ENCODE results near the gene SRC. TPM values are rescaled to one million over a fixed set of nuclear protein-coding genes. Genes with fewer than 3 reads are reported as not detected.

The SRC gene
- total RNA-seq, 1 experiment from 2014 or later = 42.3 TPM

DNA sequence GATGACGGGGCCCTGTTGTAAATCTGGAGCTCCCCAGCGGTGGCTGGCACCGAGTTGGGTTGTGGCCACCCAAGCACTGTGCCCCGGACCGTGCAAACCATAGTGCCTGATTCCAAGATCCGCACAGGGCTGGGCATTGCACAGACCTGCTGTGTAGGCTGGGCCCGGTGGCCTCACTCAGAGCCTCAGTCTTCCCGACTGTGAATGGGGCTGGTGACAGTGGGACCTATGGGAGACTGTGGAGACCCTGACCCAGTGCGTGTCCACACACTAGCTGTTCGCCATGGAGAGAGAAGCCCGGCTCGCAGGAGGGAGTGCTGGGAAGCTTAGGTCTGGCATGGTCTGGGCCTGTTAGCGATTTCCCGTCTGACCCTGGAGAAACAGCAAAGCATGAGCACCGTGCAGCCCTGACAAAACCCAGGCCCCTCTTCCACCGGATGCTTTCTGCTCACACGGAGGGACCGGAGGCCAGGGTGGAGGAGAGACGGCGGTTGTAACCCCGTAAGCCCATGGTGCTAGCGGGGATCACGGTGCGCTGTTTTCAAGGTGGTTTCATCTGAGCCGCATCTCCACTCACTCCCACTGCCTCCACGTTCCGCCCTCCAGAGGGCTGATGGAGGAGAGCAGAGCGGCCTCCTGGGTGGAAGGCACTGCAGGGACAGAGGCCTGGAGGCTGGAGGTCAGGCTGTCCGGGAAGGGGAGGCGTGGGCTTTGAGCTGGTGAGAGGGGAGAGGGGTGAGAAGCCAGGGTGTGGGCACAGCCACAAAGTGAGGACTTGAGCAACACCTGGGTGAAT is 52.2 kb downstream of the SRC start:
- no peak overlapping the region for H3K9ac ChIP-seq (ENCODE audit: low read length)
- CTCF ChIA-PET = no interaction called here
- RAD21 ChIA-PET (ENCODE audit: low non-redundant PET in 1 of 2, low total read pairs in 2 of 2, uncharacterized antibody in 2 of 2, unreplicated experiment in 2 of 2) = no interaction called here
- H3K79me2 ChIP-seq (ENCODE audit: insufficient read depth, low read length) = no peaks in the 10 kb centered on the region
- ATAC-seq = no peak
- H3K27ac ChIP-seq (ENCODE audit: low read depth, low read length) = no peak overlapping the region
- no peak overlapping the region for H3K4me2 ChIP-seq (ENCODE audit: low read length)
- H3K4me3 ChIP-seq (replicated peaks in 1 of 2; ENCODE audit: low read depth in 1 of 2, low read length in 2 of 2) = no peak overlapping the region
- H4K20me1 ChIP-seq (ENCODE audit: insufficient read depth) = no peaks in the 10 kb centered on the region
- POLR2A ChIA-PET = no interaction called here
- H3K36me3 ChIP-seq (ENCODE audit: control insufficient read depth in 1 of 2, insufficient read depth in 2 of 2, low read length in 2 of 2) = peaks cover 4 to 15% of the 10 kb centered on the region in 2 experiments; a peak in 3 of 4 replicates
- DNase-seq (ENCODE audit: low read depth, low spot score) = no peak
- TF ChIP-seq SP1 (IDR thresholded peaks at IDR 0.05; ENCODE audit: low read depth) (no peak), CTCF (IDR thresholded peaks at IDR 0.05 in 2 of 3, conservative IDR thresholded peaks at IDR 0.05 in 1 of 3; ENCODE audit: borderline replicate concordance in 1 of 3, insufficient read depth in 1 of 3, low read depth in 2 of 3, low read length in 2 of 3) (no peak), SRF (IDR thresholded peaks at IDR 0.05; ENCODE audit: low read depth) (no peak), EZH2 (IDR thresholded peaks at IDR 0.05) (no peak), SIN3A (IDR thresholded peaks at IDR 0.05; ENCODE audit: low read depth) (no peak), CEBPB (IDR thresholded peaks at IDR 0.05; ENCODE audit: low read depth) (no peak), ZFX (IDR thresholded peaks at IDR 0.05) (no peak), EZH2phosphoT487 (IDR thresholded peaks at IDR 0.05; ENCODE audit: borderline replicate concordance) (no peak), YY1 (IDR thresholded peaks at IDR 0.05; ENCODE audit: extremely low read depth, insufficient replicate concordance, low read depth, low read length) (no peak), MAX (IDR thresholded peaks at IDR 0.05) (no peak), EGR1 (IDR thresholded peaks at IDR 0.05; ENCODE audit: low read depth) (no peak), POLR2A (IDR thresholded peaks at IDR 0.05; ENCODE audit: borderline replicate concordance, extremely low read depth, insufficient read depth, insufficient read length) (no peak), RAD21 (IDR thresholded peaks at IDR 0.05; ENCODE audit: low read depth) (no peak), ATF3 (IDR thresholded peaks at IDR 0.05) (no peak), ELF1 (IDR thresholded peaks at IDR 0.05; ENCODE audit: borderline replicate concordance, low read depth) (no peak), ZNF274 (IDR thresholded peaks at IDR 0.05; ENCODE audit: low read depth, low read length) (no peak), FOSL1 (IDR thresholded peaks at IDR 0.05; ENCODE audit: low read depth) (no peak), TCF7L2 (IDR thresholded peaks at IDR 0.05; ENCODE audit: borderline replicate concordance, extremely low read depth, insufficient read depth, insufficient read length) (no peak), REST (IDR thresholded peaks at IDR 0.05; ENCODE audit: low read depth) (no peak)
- TF ChIP-seq, protein P1, sequence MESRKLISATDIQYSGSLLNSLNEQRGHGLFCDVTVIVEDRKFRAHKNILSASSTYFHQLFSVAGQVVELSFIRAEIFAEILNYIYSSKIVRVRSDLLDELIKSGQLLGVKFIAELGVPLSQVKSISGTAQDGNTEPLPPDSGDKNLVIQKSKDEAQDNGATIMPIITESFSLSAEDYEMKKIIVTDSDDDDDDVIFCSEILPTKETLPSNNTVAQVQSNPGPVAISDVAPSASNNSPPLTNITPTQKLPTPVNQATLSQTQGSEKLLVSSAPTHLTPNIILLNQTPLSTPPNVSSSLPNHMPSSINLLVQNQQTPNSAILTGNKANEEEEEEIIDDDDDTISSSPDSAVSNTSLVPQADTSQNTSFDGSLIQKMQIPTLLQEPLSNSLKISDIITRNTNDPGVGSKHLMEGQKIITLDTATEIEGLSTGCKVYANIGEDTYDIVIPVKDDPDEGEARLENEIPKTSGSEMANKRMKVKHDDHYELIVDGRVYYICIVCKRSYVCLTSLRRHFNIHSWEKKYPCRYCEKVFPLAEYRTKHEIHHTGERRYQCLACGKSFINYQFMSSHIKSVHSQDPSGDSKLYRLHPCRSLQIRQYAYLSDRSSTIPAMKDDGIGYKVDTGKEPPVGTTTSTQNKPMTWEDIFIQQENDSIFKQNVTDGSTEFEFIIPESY (IDR thresholded peaks at IDR 0.05; ENCODE audit: extremely low read depth, insufficient replicate concordance, low read length) = no peak
- H3K4me1 ChIP-seq (ENCODE audit: control insufficient read depth in 1 of 2, insufficient read depth in 2 of 2, low read length in 2 of 2) = peaks cover 0 to 10% of the 10 kb centered on the region in 2 experiments; a peak in 1 of 4 replicates
- intact Hi-C loops (cut with micrococcal nuclease) = no loop called here
- H3K9me2 ChIP-seq (ENCODE audit: insufficient read depth) = no peaks in the 10 kb centered on the region
- no peaks in the 10 kb centered on the region for H3K27me3 ChIP-seq (ENCODE audit: insufficient read depth, low read length)
- no peak overlapping the region for H2AFZ ChIP-seq (ENCODE audit: low read depth, low read length, poor library complexity, severe bottlenecking)
- no peaks in the 10 kb centered on the region for H3K9me3 ChIP-seq (ENCODE audit: control insufficient read depth in 1 of 2, insufficient read depth in 1 of 2, low read depth in 1 of 2, low read length in 2 of 2)
- BruUV-seq (replicated peaks) = no TSS peak

Data from HCT116 (cell line).